ENCODE results near the gene PTPRN2. TPM values are rescaled to one million over a fixed set of nuclear protein-coding genes. Genes with fewer than 3 reads are reported as not detected.

Gene PTPRN2
- total RNA-seq, 1 donor from 2014 or later, result 2.4 TPM

- no peak for TF ChIP-seq CTCF (IDR thresholded peaks at IDR 0.05; ENCODE audit: insufficient read depth, low read length, poor library complexity, severe bottlenecking)
- H3K36me3 ChIP-seq (ENCODE audit: control insufficient read depth, insufficient read depth, low read length), result no peaks in the 10 kb centered on the region
- H3K4me3 ChIP-seq (ENCODE audit: low read depth, low read length), result no peak overlapping the region
- H3K27me3 ChIP-seq (ENCODE audit: control insufficient read depth, insufficient read depth, low read length), result no peaks in the 10 kb centered on the region
- DNase-seq (ENCODE audit: low read depth), result no peak
Measured at GRCh38 chr7:158601090-158601489, 13.5 kb upstream of the PTPRN2 start.

GRCh38 chr7:158596745-158597144 is 9.1 kb upstream of the PTPRN2 start:
- Histone ChIP-seq H3K4me3 (ENCODE audit: low read depth, low read length) (no peak overlapping the region), H3K27me3 (ENCODE audit: control insufficient read depth, insufficient read depth, low read length) (no peaks in the 10 kb centered on the region), H3K36me3 (ENCODE audit: control insufficient read depth, insufficient read depth, low read length) (no peaks in the 10 kb centered on the region)
- no peak for TF ChIP-seq CTCF (IDR thresholded peaks at IDR 0.05; ENCODE audit: insufficient read depth, low read length, poor library complexity, severe bottlenecking)
- no peak for DNase-seq (ENCODE audit: low read depth)

- no peak for DNase-seq (ENCODE audit: low read depth)
- no peak for TF ChIP-seq CTCF (IDR thresholded peaks at IDR 0.05; ENCODE audit: insufficient read depth, low read length, poor library complexity, severe bottlenecking)
- Histone ChIP-seq H3K4me3 (ENCODE audit: low read depth, low read length) (no peak overlapping the region), H3K27me3 (ENCODE audit: control insufficient read depth, insufficient read depth, low read length) (no peaks in the 10 kb centered on the region), H3K36me3 (ENCODE audit: control insufficient read depth, insufficient read depth, low read length) (no peaks in the 10 kb centered on the region)
Measured at GRCh38 chr7:158596309-158596708, 8.7 kb upstream of the PTPRN2 start.

- TF ChIP-seq CTCF (IDR thresholded peaks at IDR 0.05; ENCODE audit: insufficient read depth, low read length, poor library complexity, severe bottlenecking), result no peak
- no peaks in the 10 kb centered on the region for H3K36me3 ChIP-seq (ENCODE audit: control insufficient read depth, insufficient read depth, low read length)
- no peak for DNase-seq (ENCODE audit: low read depth)
Measured at GRCh38 chr7:158595068-158595467, 7.4 kb upstream of the PTPRN2 start.

GRCh38 chr7:158592541-158592940 is 4.9 kb upstream of the PTPRN2 start:
- peaks cover 17% of the 10 kb centered on the region for H3K27me3 ChIP-seq (ENCODE audit: control insufficient read depth, insufficient read depth, low read length)
- no peaks in the 10 kb centered on the region for H3K36me3 ChIP-seq (ENCODE audit: control insufficient read depth, insufficient read depth, low read length)
- no peak overlapping the region for H3K4me3 ChIP-seq (ENCODE audit: low read depth, low read length)
- no peak for DNase-seq (ENCODE audit: low read depth)
- TF ChIP-seq CTCF (IDR thresholded peaks at IDR 0.05; ENCODE audit: insufficient read depth, low read length, poor library complexity, severe bottlenecking), result no peak

More at GRCh38 chr7:158595068-158595467, 7.4 kb upstream of the PTPRN2 start:
- Histone ChIP-seq H3K4me3 (ENCODE audit: low read depth, low read length) (no peak overlapping the region), H3K27me3 (ENCODE audit: control insufficient read depth, insufficient read depth, low read length) (no peaks in the 10 kb centered on the region)

GRCh38 chr7:158591944-158592343 is 4.3 kb upstream of the PTPRN2 start:
- H3K27me3 ChIP-seq (ENCODE audit: control insufficient read depth, insufficient read depth, low read length), result peaks cover 17% of the 10 kb centered on the region
- H3K36me3 ChIP-seq (ENCODE audit: control insufficient read depth, insufficient read depth, low read length), result no peaks in the 10 kb centered on the region
- no peak for TF ChIP-seq CTCF (IDR thresholded peaks at IDR 0.05; ENCODE audit: insufficient read depth, low read length, poor library complexity, severe bottlenecking)
- DNase-seq (ENCODE audit: low read depth), result no peak
- H3K4me3 ChIP-seq (ENCODE audit: low read depth, low read length), result no peak overlapping the region

All from kidney epithelial cell (primary cell).